Endothelial cell of umbilical vein (primary cell): Measurements from ENCODE around the gene BCL7A. TPM values are rescaled to one million over a fixed set of nuclear protein-coding genes. Genes with fewer than 3 reads are reported as not detected.

Experiments used
- BruUV-seq: library from RNA; stranded (reverse); fragments of 400-500 nt; replicated peaks from 2 replicates; lab custom pipeline; 2021; lab: Mats Ljungman, UMichigan
- CTCF ChIA-PET: fragments of 300-600, 350-600 bp; sonication (Branson Sonifier 250); formaldehyde crosslinking; loops from one replicate; lab custom pipeline; 2021; ENCODE audit warnings: antibody characterized with exemption, inconsistent platforms; lab: Charles Lee
- POLR2A ChIA-PET: fragments of 300-600, 350-600 bp; sonication (Branson Sonifier 250); formaldehyde crosslinking; loops from one replicate; lab custom pipeline; 2021; ENCODE audit warnings: antibody characterized with exemption, inconsistent platforms; lab: Charles Lee
- DNase-seq: peaks from one replicate; pipeline ENCODE4 v3.0.0-alpha.2; 2011; ENCODE audit warnings: low read depth, low spot score
- FAIRE-seq: peaks from 2 replicates; lab custom pipeline; 2011; peaks lifted over from hg19 to GRCh38; lab: Jason Lieb, UNC
- H2AFZ ChIP-seq: 2 replicates; pipeline ENCODE4 v1.6.0; 2012; ENCODE audit warnings: low read depth, low read length, control low read depth, inconsistent platforms
- H3K27ac ChIP-seq: 2 replicates; pipeline ENCODE4 v1.5.1; 2011; ENCODE audit warnings: low read depth, mild to moderate bottlenecking, control low read depth, low read length, moderate library complexity; ENCODE audit not compliant: insufficient read depth
- H3K27me3 ChIP-seq, 2 experiments: 2 replicates each; pipeline versions ENCODE4 v1.6.0 to v1.6.1; 2011; ENCODE audit warnings: low read length in 2 of 2, mixed read lengths in 1 of 2; ENCODE audit not compliant: control insufficient read depth in 2 of 2, insufficient read depth in 2 of 2
- H3K36me3 ChIP-seq, 2 experiments: 2 replicates in 1 of 2; 3 replicates in 1 of 2; pipeline ENCODE4 v1.5.1; 2011; ENCODE audit warnings: low read length in 2 of 2, mild to moderate bottlenecking in 1 of 2, moderate library complexity in 1 of 2; ENCODE audit not compliant: control insufficient read depth in 2 of 2, insufficient read depth in 2 of 2; ENCODE audit errors: extremely low read depth in 1 of 2
- H3K4me1 ChIP-seq: 3 replicates; pipeline ENCODE4 v1.5.1; 2011; ENCODE audit warnings: mild to moderate bottlenecking, low read length; ENCODE audit not compliant: control insufficient read depth, insufficient read depth; ENCODE audit errors: extremely low read depth
- H3K4me2 ChIP-seq: 2 replicates; pipeline ENCODE4 v1.6.1; 2011; ENCODE audit warnings: low read length, control low read depth, mixed read lengths; ENCODE audit not compliant: insufficient read depth
- H3K4me3 ChIP-seq, 3 experiments: fragments of 200-600 bp in 1 of 3; sonication (generic), shearing (Covaris generic) in 1 of 3; replicated peaks in 1 of 3; 2 replicates each; pipeline ENCODE4 v1.5.1; 2011 to 2016; ENCODE audit warnings: control low read depth in 3 of 3, low read length in 3 of 3, mild to moderate bottlenecking in 2 of 3, inconsistent platforms in 1 of 3, low read depth in 1 of 3, moderate library complexity in 1 of 3; ENCODE audit not compliant: insufficient read depth in 1 of 3
- H3K79me2 ChIP-seq: 2 replicates; pipeline ENCODE4 v1.6.0; 2012; ENCODE audit warnings: low read length, inconsistent platforms; ENCODE audit not compliant: control insufficient read depth, insufficient read depth
- H3K9ac ChIP-seq: replicated peaks from 2 replicates; pipeline ENCODE3; 2011; ENCODE audit warnings: low read length, control low read depth; ENCODE audit not compliant: insufficient read depth; ENCODE audit errors: extremely low read depth
- H3K9me1 ChIP-seq: replicated peaks from 3 replicates; pipeline ENCODE4 v1.6.0; 2011; ENCODE audit warnings: mild to moderate bottlenecking, low read length; ENCODE audit not compliant: control insufficient read depth, insufficient read depth; ENCODE audit errors: extremely low read depth
- H3K9me3 ChIP-seq: replicated peaks from 2 replicates; pipeline ENCODE4 v1.5.1; 2012; ENCODE audit warnings: low read length, inconsistent platforms; ENCODE audit not compliant: control insufficient read depth, insufficient read depth
- H4K20me1 ChIP-seq: replicated peaks from 2 replicates; pipeline ENCODE3; 2011; ENCODE audit warnings: mild to moderate bottlenecking, low read length; ENCODE audit not compliant: control insufficient read depth, insufficient read depth; ENCODE audit errors: extremely low read depth
- EZH2 ChIP-seq: IDR thresholded peaks from 2 replicates; pipeline ENCODE4 v1.6.1; 2012; ENCODE audit warnings: borderline replicate concordance, low read depth, mild to moderate bottlenecking, moderate library complexity, low read length, inconsistent platforms; ENCODE audit not compliant: severe bottlenecking
- FOS ChIP-seq: IDR thresholded peaks from 2 replicates; pipeline ENCODE4 v1.6.1; 2011; ENCODE audit warnings: mild to moderate bottlenecking, low read length, moderate library complexity, borderline replicate concordance; ENCODE audit not compliant: insufficient read depth
- GATA2 ChIP-seq: IDR thresholded peaks from 2 replicates; pipeline ENCODE4 v1.7.0; 2011; ENCODE audit warnings: low read depth, mild to moderate bottlenecking, moderate library complexity, mixed read lengths, low read length; ENCODE audit not compliant: insufficient read length, insufficient read depth
- JUN ChIP-seq: IDR thresholded peaks from 2 replicates; pipeline ENCODE4 v1.6.1; 2011; ENCODE audit warnings: borderline replicate concordance, low read depth; ENCODE audit not compliant: insufficient read length, insufficient read depth
- MYC ChIP-seq: IDR thresholded peaks from one replicate; pipeline ENCODE4 v1.6.1; 2011; ENCODE audit warnings: mild to moderate bottlenecking, low read depth, low read length
- POLR2A ChIP-seq: IDR thresholded peaks from 2 replicates; pipeline ENCODE4 v1.6.1; 2012; ENCODE audit warnings: low read depth, mild to moderate bottlenecking, control low read depth, low read length
- POLR2AphosphoS5 ChIP-seq: IDR thresholded peaks from 2 replicates; pipeline ENCODE4 v1.6.1; 2012; ENCODE audit warnings: low read depth, mild to moderate bottlenecking, control low read depth, low read length, moderate library complexity; ENCODE audit not compliant: insufficient read depth
- dilution Hi-C: fragments of 300-500 bp; cut with MboI; formaldehyde crosslinking; loops from one replicate; pipeline ENCODE4 v1.15.0; 2019; ENCODE audit warnings: low sequenced_read_pairs; ENCODE audit not compliant: extremely low pct_ligation_motif_present
- intact Hi-C: fragments of 100-400 bp; cut with micrococcal nuclease; formaldehyde crosslinking; loops from one replicate; pipeline ENCODE4 v1.10.0; 2022
- polyA plus RNA-seq, 4 experiments: library from polyadenylated mRNA; depleted of rRNA in 3 of 4; stranded (reverse) in 3 of 4; unstranded in 1 of 4; fragments of >200 nt; gene quantifications; 2 replicates each; pipeline versions ENCODE4 v1.2.1 to v1.2.3, GENCODE V29; 2011 to 2012; ENCODE audit warnings: missing spikeins in 1 of 4
- total RNA-seq: library from RNA; stranded (reverse); gene quantifications from 2 replicates; pipeline ENCODE4 v1.2.3, GENCODE V29; 2021
- TF ChIP-seq, protein P1 (sequence below), 2 donors: IDR thresholded peaks; 1 replicate in 1 of 2; 2 replicates in 1 of 2; pipeline ENCODE4 v1.5.1; 2011; ENCODE audit warnings: low read length in 2 of 2, mild to moderate bottlenecking in 2 of 2, moderate library complexity in 2 of 2, control low read depth in 1 of 2, inconsistent platforms in 1 of 2, low read depth in 1 of 2; ENCODE audit not compliant: insufficient read depth in 1 of 2; ENCODE audit errors: extremely low read depth in 1 of 2
- TF ChIP-seq, protein P2 (sequence below): IDR thresholded peaks from 2 replicates; pipeline ENCODE4 v1.6.1; 2011; ENCODE audit not compliant: insufficient read depth, insufficient read length

BCL7A gene
- total and polyA plus RNA-seq, 2 donors (not counting 3 experiments of a cell fraction or from before 2014, with no cell fraction given): 9.7 to 11.1 TPM

DNA sequence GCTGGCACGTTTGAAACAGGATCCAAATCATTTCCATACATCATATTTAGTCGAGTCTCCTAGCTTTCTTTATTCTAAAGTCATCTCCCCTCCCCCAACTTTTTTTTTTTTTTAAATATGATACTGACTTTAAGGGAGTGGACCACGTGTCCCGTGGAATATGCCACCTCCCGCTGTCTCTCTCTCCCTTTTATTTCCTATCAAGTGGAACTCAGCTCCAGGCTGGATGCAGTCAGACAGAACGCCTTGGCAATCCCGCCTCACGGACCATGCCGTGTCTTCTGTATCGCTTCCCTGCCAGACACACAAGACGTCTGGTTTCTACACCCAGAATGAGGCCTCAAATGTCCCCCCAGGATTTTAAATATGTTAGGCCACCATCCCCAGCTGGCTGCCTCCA lies 21.2 kb downstream of the BCL7A start:
- Histone ChIP-seq H3K27me3 (no peaks in the 10 kb centered on the region), H3K36me3 (peaks cover 0 to 4% of the 10 kb centered on the region in 2 experiments), H3K4me2 (no peak overlapping the region), H3K9ac (no peak overlapping the region), H2AFZ (no peak overlapping the region), H3K27ac (no peak overlapping the region), H3K9me1 (no peaks in the 10 kb centered on the region), H3K9me3 (no peaks in the 10 kb centered on the region), H3K4me3 (no peak overlapping the region), H4K20me1 (no peaks in the 10 kb centered on the region), H3K4me1 (no peaks in the 10 kb centered on the region), H3K79me2 (no peaks in the 10 kb centered on the region)
- FAIRE-seq: no peak
- intact Hi-C loops: no loop called here
- POLR2A ChIA-PET: interaction anchor here (0.5 to 0.6 kb wide), 2 partner anchors 57 to 89 kb away, joined by 3 to 7 read pairs; no protein-coding TSS in a partner anchor
- dilution Hi-C loops: no loop called here
- no TSS peak for BruUV-seq
- CTCF ChIA-PET: interaction anchor here (1.0 kb wide), 1 partner anchor 12 kb away, joined by 4 read pairs; no protein-coding TSS in a partner anchor
- no peak for DNase-seq
- TF ChIP-seq EZH2 (no peak), POLR2A (no peak), GATA2 (no peak), FOS (no peak), POLR2AphosphoS5 (no peak), MYC (no peak), JUN (no peak)
- TF ChIP-seq, protein P1, sequence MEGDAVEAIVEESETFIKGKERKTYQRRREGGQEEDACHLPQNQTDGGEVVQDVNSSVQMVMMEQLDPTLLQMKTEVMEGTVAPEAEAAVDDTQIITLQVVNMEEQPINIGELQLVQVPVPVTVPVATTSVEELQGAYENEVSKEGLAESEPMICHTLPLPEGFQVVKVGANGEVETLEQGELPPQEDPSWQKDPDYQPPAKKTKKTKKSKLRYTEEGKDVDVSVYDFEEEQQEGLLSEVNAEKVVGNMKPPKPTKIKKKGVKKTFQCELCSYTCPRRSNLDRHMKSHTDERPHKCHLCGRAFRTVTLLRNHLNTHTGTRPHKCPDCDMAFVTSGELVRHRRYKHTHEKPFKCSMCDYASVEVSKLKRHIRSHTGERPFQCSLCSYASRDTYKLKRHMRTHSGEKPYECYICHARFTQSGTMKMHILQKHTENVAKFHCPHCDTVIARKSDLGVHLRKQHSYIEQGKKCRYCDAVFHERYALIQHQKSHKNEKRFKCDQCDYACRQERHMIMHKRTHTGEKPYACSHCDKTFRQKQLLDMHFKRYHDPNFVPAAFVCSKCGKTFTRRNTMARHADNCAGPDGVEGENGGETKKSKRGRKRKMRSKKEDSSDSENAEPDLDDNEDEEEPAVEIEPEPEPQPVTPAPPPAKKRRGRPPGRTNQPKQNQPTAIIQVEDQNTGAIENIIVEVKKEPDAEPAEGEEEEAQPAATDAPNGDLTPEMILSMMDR (IDR thresholded peaks at IDR 0.05; ENCODE audit: extremely low read depth in 1 of 2, insufficient read depth in 1 of 2, low read depth in 1 of 2, low read length in 2 of 2): no peak
- TF ChIP-seq, protein P2, sequence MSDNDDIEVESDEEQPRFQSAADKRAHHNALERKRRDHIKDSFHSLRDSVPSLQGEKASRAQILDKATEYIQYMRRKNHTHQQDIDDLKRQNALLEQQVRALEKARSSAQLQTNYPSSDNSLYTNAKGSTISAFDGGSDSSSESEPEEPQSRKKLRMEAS: no peak
